HCT116 (cell line): ENCODE data around the gene CDHR1. TPM values are rescaled to one million over a fixed set of nuclear protein-coding genes. Genes with fewer than 3 reads are reported as not detected.

Experiments
- ATAC-seq: fragments of 200-7000 bp; cut with Tn5 transposase; 2 replicates; pipeline ENCODE4 v1.9.1; 2020; ENCODE audit warnings: mild to moderate bottlenecking, moderate library complexity
- BruUV-seq: library from RNA; stranded (reverse); fragments of 400-500 nt; replicated peaks from 2 replicates; lab custom pipeline; 2021; lab: Mats Ljungman, UMichigan
- CTCF ChIA-PET: fragments of 300-600 bp; sonication (Branson Sonifier 250); formaldehyde crosslinking; loops from one replicate; lab custom pipeline; 2021; ENCODE audit warnings: antibody characterized with exemption; lab: Charles Lee
- POLR2A ChIA-PET: fragments of 300-600, 350-600 bp; sonication (Branson Sonifier 250); formaldehyde crosslinking; loops from one replicate; lab custom pipeline; 2021; ENCODE audit warnings: antibody characterized with exemption; lab: Charles Lee
- RAD21 ChIA-PET, 2 experiments: fragments of 300-600 bp; sonication (Branson Sonifier 250); formaldehyde crosslinking; loops; one replicate each; lab custom pipeline; 2023; ENCODE audit warnings: low total read pairs in 2 of 2; ENCODE audit not compliant: uncharacterized antibody in 2 of 2, unreplicated experiment in 2 of 2, low non-redundant PET in 1 of 2; lab: Charles Lee
- DNase-seq: peaks from one replicate; pipeline ENCODE4 v3.0.0-alpha.2; 2010; ENCODE audit warnings: low read depth, low spot score
- H2AFZ ChIP-seq: fragments of 200-600 bp; shearing (Covaris generic), sonication (generic); 2 replicates; pipeline ENCODE4 v1.6.1; 2017; ENCODE audit warnings: low read depth, mixed run types, mixed read lengths, antibody characterized with exemption, low read length; ENCODE audit not compliant: poor library complexity, severe bottlenecking
- H3K27ac ChIP-seq: 2 replicates; pipeline ENCODE4 v1.5.1; 2012; ENCODE audit warnings: low read depth, low read length
- H3K27me3 ChIP-seq: fragments of 200-600 bp; sonication (generic); 2 replicates; pipeline ENCODE4 v1.6.1; 2016; ENCODE audit warnings: mixed run types, low read length, mixed read lengths; ENCODE audit not compliant: insufficient read depth
- H3K36me3 ChIP-seq, 2 experiments: fragments of 200-500 bp in 1 of 2; fragments of 200-600 bp in 1 of 2; sonication (Bioruptor generic) in 1 of 2; sonication (generic) in 1 of 2; 2 replicates each; pipeline versions ENCODE4 v1.5.1 to v1.6.1; 2014 to 2016; ENCODE audit warnings: low read length in 2 of 2, inconsistent platforms in 1 of 2, mixed read lengths in 1 of 2, mixed run types in 1 of 2; ENCODE audit not compliant: insufficient read depth in 2 of 2, control insufficient read depth in 1 of 2
- H3K4me1 ChIP-seq, 2 experiments: fragments of 200-600 bp in 1 of 2; sonication (generic) in 1 of 2; 2 replicates each; pipeline versions ENCODE4 v1.5.1 to v1.6.1; 2012 to 2017; ENCODE audit warnings: low read length in 2 of 2, inconsistent platforms in 1 of 2, mild to moderate bottlenecking in 1 of 2, mixed read lengths in 1 of 2, mixed run types in 1 of 2, moderate library complexity in 1 of 2; ENCODE audit not compliant: insufficient read depth in 2 of 2, control insufficient read depth in 1 of 2
- H3K4me2 ChIP-seq: fragments of 200-600 bp; sonication (generic); 2 replicates; pipeline ENCODE4 v1.6.1; 2017; ENCODE audit warnings: mixed run types, low read length, mixed read lengths
- H3K4me3 ChIP-seq, 2 experiments: fragments of 200-600 bp in 1 of 2; sonication (generic) in 1 of 2; replicated peaks in 1 of 2; 2 replicates each; pipeline ENCODE4 v1.5.1; 2011 to 2016; ENCODE audit warnings: low read length in 2 of 2, control low read depth in 1 of 2, low read depth in 1 of 2, mild to moderate bottlenecking in 1 of 2, mixed read lengths in 1 of 2, mixed run types in 1 of 2
- H3K79me2 ChIP-seq: fragments of 200-600 bp; sonication (generic); 2 replicates; pipeline ENCODE4 v1.6.1; 2017; ENCODE audit warnings: mild to moderate bottlenecking, mixed run types, low read length, moderate library complexity, mixed read lengths; ENCODE audit not compliant: insufficient read depth
- H3K9ac ChIP-seq: fragments of 200-600 bp; sonication (generic); 2 replicates; pipeline ENCODE4 v1.6.1; 2016; ENCODE audit warnings: low read length, mixed read lengths
- H3K9me2 ChIP-seq: fragments of 200-600 bp; sonication (generic), shearing (Covaris generic); 2 replicates; pipeline ENCODE4 v1.6.1; 2017; ENCODE audit warnings: mixed run types, mild to moderate bottlenecking, moderate library complexity; ENCODE audit not compliant: insufficient read depth
- H3K9me3 ChIP-seq, 2 experiments: fragments of 200-500 bp in 1 of 2; fragments of 200-600 bp in 1 of 2; sonication (Bioruptor generic) in 1 of 2; sonication (generic) in 1 of 2; 2 replicates each; pipeline ENCODE4 v1.6.1; 2014 to 2017; ENCODE audit warnings: low read length in 2 of 2, mixed read lengths in 2 of 2, inconsistent platforms in 1 of 2, low read depth in 1 of 2, mild to moderate bottlenecking in 1 of 2, mixed run types in 1 of 2, moderate library complexity in 1 of 2; ENCODE audit not compliant: control insufficient read depth in 1 of 2, insufficient read depth in 1 of 2
- H4K20me1 ChIP-seq: fragments of 200-600 bp; sonication (generic), shearing (Covaris generic); 2 replicates; pipeline ENCODE4 v1.6.1; 2017; ENCODE audit warnings: mixed run types, mild to moderate bottlenecking, moderate library complexity; ENCODE audit not compliant: insufficient read depth
- CEBPB ChIP-seq: IDR thresholded peaks from 2 replicates; pipeline ENCODE4 v1.6.1; 2012; ENCODE audit warnings: low read depth
- CTCF ChIP-seq, 3 experiments: fragments of 200-600 bp in 1 of 3; sonication (generic) in 1 of 3; IDR thresholded peaks in 2 of 3; conservative IDR thresholded peaks in 1 of 3; 2 replicates each; pipeline ENCODE4 v1.5.1; 2012 to 2017; ENCODE audit warnings: low read depth in 2 of 3, low read length in 2 of 3, antibody characterized with exemption in 1 of 3, borderline replicate concordance in 1 of 3, control low read depth in 1 of 3, mild to moderate bottlenecking in 1 of 3, mixed read lengths in 1 of 3, mixed run types in 1 of 3, moderate library complexity in 1 of 3; ENCODE audit not compliant: insufficient read depth in 1 of 3
- EGR1 ChIP-seq: IDR thresholded peaks from 2 replicates; pipeline ENCODE4 v1.6.1; 2012; ENCODE audit warnings: low read depth
- EZH2phosphoT487 ChIP-seq: fragments of 200-600 bp; IDR thresholded peaks from 2 replicates; pipeline ENCODE4 v1.6.1; 2018; ENCODE audit warnings: antibody characterized with exemption, borderline replicate concordance
- FOSL1 ChIP-seq: IDR thresholded peaks from 2 replicates; pipeline ENCODE4 v1.6.1; 2012; ENCODE audit warnings: low read depth
- JUND ChIP-seq: IDR thresholded peaks from 2 replicates; pipeline ENCODE4 v1.6.1; 2012
- MAX ChIP-seq: IDR thresholded peaks from 2 replicates; pipeline ENCODE4 v1.6.1; 2012
- POLR2A ChIP-seq: IDR thresholded peaks from 2 replicates; pipeline ENCODE4 v1.7.0; 2011; ENCODE audit warnings: borderline replicate concordance; ENCODE audit not compliant: insufficient read depth, insufficient read length; ENCODE audit errors: extremely low read depth
- REST ChIP-seq: IDR thresholded peaks from 2 replicates; pipeline ENCODE4 v1.6.1; 2012; ENCODE audit warnings: low read depth
- SP1 ChIP-seq: IDR thresholded peaks from 2 replicates; pipeline ENCODE4 v1.6.1; 2012; ENCODE audit warnings: low read depth
- SRF ChIP-seq: IDR thresholded peaks from 2 replicates; pipeline ENCODE4 v1.6.1; 2012; ENCODE audit warnings: low read depth
- YY1 ChIP-seq: IDR thresholded peaks from 2 replicates; pipeline ENCODE4 v1.6.1; 2011; ENCODE audit warnings: low read length, low read depth, moderate library complexity, mild to moderate bottlenecking; ENCODE audit not compliant: insufficient replicate concordance; ENCODE audit errors: extremely low read depth
- ZFX ChIP-seq: fragments of 450-650 bp; IDR thresholded peaks from 2 replicates; pipeline ENCODE4 v1.6.1; 2017
- intact Hi-C: fragments of 100-400 bp; cut with micrococcal nuclease; formaldehyde crosslinking; loops from 2 replicates; pipeline ENCODE4 v1.10.0; 2022
- total RNA-seq: library from RNA; stranded (reverse); gene quantifications from one replicate; pipeline ENCODE4 v1.2.1, GENCODE V29; 2021; ENCODE audit not compliant: unreplicated experiment

Gene CDHR1
- total RNA-seq, 1 experiment from 2014 or later: not detected

- no TSS peak for BruUV-seq
- TF ChIP-seq EGR1 (no peak), CTCF (IDR thresholded peaks at IDR 0.05 in 2 of 3, conservative IDR thresholded peaks at IDR 0.05 in 1 of 3; ENCODE audit: borderline replicate concordance in 1 of 3, insufficient read depth in 1 of 3, low read depth in 2 of 3, low read length in 2 of 3) (0 out of 6 replicates have a peak, but pooled peaks of 1 of the 3 experiments have one; percentile 18)
- no peak overlapping the region for H3K4me2 ChIP-seq
- H3K9me2 ChIP-seq: no peaks in the 10 kb centered on the region
- H3K4me3 ChIP-seq: no peak overlapping the region
- RAD21 ChIA-PET: no interaction called here
- intact Hi-C loops: no loop called here
- CTCF ChIA-PET: interaction anchor here (1.6 to 2.2 kb wide), 2 partner anchors 13 to 54 kb away, joined by 4 to 7 read pairs; no protein-coding TSS in a partner anchor
- no peaks in the 10 kb centered on the region for H4K20me1 ChIP-seq
- no peaks in the 10 kb centered on the region for H3K79me2 ChIP-seq
- no peak for ATAC-seq
- DNase-seq: no peak
- H3K27me3 ChIP-seq: peaks cover 11% of the 10 kb centered on the region
- H3K9me3 ChIP-seq: no peaks in the 10 kb centered on the region
- POLR2A ChIA-PET: interaction anchor here (0.6 kb wide), 1 partner anchor 70 kb away, joined by 4 read pairs; no protein-coding TSS in a partner anchor
- H2AFZ ChIP-seq: no peak overlapping the region
- no peaks in the 10 kb centered on the region for H3K36me3 ChIP-seq
- H3K27ac ChIP-seq: no peak overlapping the region
- no peak overlapping the region for H3K9ac ChIP-seq
- H3K4me1 ChIP-seq: no peaks in the 10 kb centered on the region
These were observed 33.5 kb upstream of the CDHR1 start for GRCh38 chr10:84160663-84161362.

GRCh38 chr10:84163996-84164395 lies 30.3 kb upstream of the CDHR1 start:
- no peak overlapping the region for H3K27ac ChIP-seq
- ChIA-PET RAD21 (no interaction called here), CTCF (no interaction called here), POLR2A (no interaction called here)
- H3K79me2 ChIP-seq: no peaks in the 10 kb centered on the region
- no peak overlapping the region for H3K4me3 ChIP-seq
- intact Hi-C loops: no loop called here
- no peaks in the 10 kb centered on the region for H3K4me1 ChIP-seq
- H3K9me2 ChIP-seq: no peaks in the 10 kb centered on the region
- H3K9ac ChIP-seq: no peak overlapping the region
- no peaks in the 10 kb centered on the region; a peak in 1 of 4 replicates for H3K9me3 ChIP-seq
- H3K4me2 ChIP-seq: no peak overlapping the region
- no TSS peak for BruUV-seq
- DNase-seq (no peak), ATAC-seq (no peak)
- H2AFZ ChIP-seq: no peak overlapping the region
- no peaks in the 10 kb centered on the region for H4K20me1 ChIP-seq
- H3K27me3 ChIP-seq: peaks cover 11% of the 10 kb centered on the region
- H3K36me3 ChIP-seq: no peaks in the 10 kb centered on the region
- TF ChIP-seq EZH2phosphoT487: no peak
- no peak for TF ChIP-seq FOSL1
- TF ChIP-seq JUND: no peak
- no peak for TF ChIP-seq SP1
- no peak for TF ChIP-seq MAX
- no peak for TF ChIP-seq CEBPB
- TF ChIP-seq POLR2A: no peak
- TF ChIP-seq SRF: no peak
- TF ChIP-seq REST: no peak
- TF ChIP-seq ZFX: no peak
- TF ChIP-seq YY1: no peak
